Renal cortex interstitium (tissue), 15 donors: ENCODE results near the gene CLPTM1. TPM values are rescaled to one million over a fixed set of nuclear protein-coding genes. Genes with fewer than 3 reads are reported as not detected.
"Not testable (repeated sequence)": the region's sequence is repeated elsewhere in the genome, so short reads cannot be mapped to it uniquely, and the experiment has no call there.

Experiments
- DNase-seq, 11 donors: peaks; one replicate each; pipeline ENCODE4 v3.0.0-alpha.2; 2013; ENCODE audit warnings: low read depth in 9 of 11, low spot score in 4 of 11; ENCODE audit errors: extremely low read depth in 1 of 11
- long read RNA-seq, 16 experiments: transcript quantifications; one replicate each; lab custom pipeline, GENCODE V29; 2026
- polyA plus RNA-seq, 3 donors: library from polyadenylated mRNA; unstranded; fragments of 120-200 nt; gene quantifications; one replicate each; pipeline ENCODE4 v1.2.1, GENCODE V29; 2013; ENCODE audit not compliant: insufficient read length in 3 of 3

CLPTM1 gene
- polyA plus RNA-seq, result 100 to 1,000 TPM; 113 to 136 (median 125) TPM
- long read RNA-seq, donor 1, transcript CLPTM1-201 (14 exons, 2,604 nt), result major isoform, 17 of 50 reads
- long read RNA-seq, donor 1, partial matches to known transcripts, result 32 of 50 reads
- long read RNA-seq, donor 1, other reads (novel, unspliced or antisense), result 0 of 50 reads
- long read RNA-seq, donor 2, transcript CLPTM1-201 (14 exons, 2,604 nt), result major isoform, 16 of 70 reads
- long read RNA-seq, donor 2, partial matches to known transcripts, result 54 of 70 reads
- long read RNA-seq, donor 2, other reads (novel, unspliced or antisense), result 0 of 70 reads
- long read RNA-seq, donor 3, transcript CLPTM1-201 (14 exons, 2,604 nt), result major isoform, 47 of 104 reads
- long read RNA-seq, donor 3, partial matches to known transcripts, result 57 of 104 reads
- long read RNA-seq, donor 3, other reads (novel, unspliced or antisense), result 0 of 104 reads
- long read RNA-seq, donor 4, transcript CLPTM1-201 (14 exons, 2,604 nt), result major isoform, 32 of 53 reads
- long read RNA-seq, donor 4, partial matches to known transcripts, result 20 of 53 reads
- long read RNA-seq, donor 4, other reads (novel, unspliced or antisense), result 0 of 53 reads
- long read RNA-seq, donor 5, transcript CLPTM1-201 (14 exons, 2,604 nt), result major isoform, 70 of 149 reads
- long read RNA-seq, donor 5, partial matches to known transcripts, result 78 of 149 reads
- long read RNA-seq, donor 5, other reads (novel, unspliced or antisense), result 0 of 149 reads
- long read RNA-seq, donor 6, transcript CLPTM1-201 (14 exons, 2,604 nt), result major isoform, 13 of 49 reads
- long read RNA-seq, donor 6, partial matches to known transcripts, result 34 of 49 reads
- long read RNA-seq, donor 6, other reads (novel, unspliced or antisense), result 0 of 49 reads
- long read RNA-seq, donor 7, transcript CLPTM1-201 (14 exons, 2,604 nt), result major isoform, 23 of 68 reads
- long read RNA-seq, donor 7, partial matches to known transcripts, result 45 of 68 reads
- long read RNA-seq, donor 7, other reads (novel, unspliced or antisense), result 0 of 68 reads
- long read RNA-seq, donor 8, transcript CLPTM1-201 (14 exons, 2,604 nt), result major isoform, 30 of 108 reads
- long read RNA-seq, donor 8, partial matches to known transcripts, result 78 of 108 reads
- long read RNA-seq, donor 8, other reads (novel, unspliced or antisense), result 0 of 108 reads
- long read RNA-seq, donor 9, transcript CLPTM1-201 (14 exons, 2,604 nt), result major isoform, 35 of 65 reads
- long read RNA-seq, donor 9, partial matches to known transcripts, result 29 of 65 reads
- long read RNA-seq, donor 9, other reads (novel, unspliced or antisense), result 0 of 65 reads
- long read RNA-seq, donor 10, transcript CLPTM1-201 (14 exons, 2,604 nt), result major isoform, 28 of 42 reads
- long read RNA-seq, donor 10, partial matches to known transcripts, result 12 of 42 reads
- long read RNA-seq, donor 10, other reads (novel, unspliced or antisense), result 0 of 42 reads
- long read RNA-seq, donor 11, transcript CLPTM1-201 (14 exons, 2,604 nt), result major isoform, 24 of 38 reads
- long read RNA-seq, donor 11, partial matches to known transcripts, result 14 of 38 reads
- long read RNA-seq, donor 11, other reads (novel, unspliced or antisense), result 0 of 38 reads
- long read RNA-seq, donor 12, transcript CLPTM1-201 (14 exons, 2,604 nt), result major isoform, 6 of 7 reads
- long read RNA-seq, donor 12, partial matches to known transcripts, result 0 of 7 reads
- long read RNA-seq, donor 12, other reads (novel, unspliced or antisense), result 0 of 7 reads
- long read RNA-seq, donor 13, transcript CLPTM1-201 (14 exons, 2,604 nt), result major isoform, 40 of 188 reads
- long read RNA-seq, donor 13, partial matches to known transcripts, result 147 of 188 reads
- long read RNA-seq, donor 13, other reads (novel, unspliced or antisense), result 0 of 188 reads
- long read RNA-seq, donor 14, transcript CLPTM1-201 (14 exons, 2,604 nt), result major isoform, 31 of 45 reads
- long read RNA-seq, donor 14, partial matches to known transcripts, result 14 of 45 reads
- long read RNA-seq, donor 14, other reads (novel, unspliced or antisense), result 0 of 45 reads
- long read RNA-seq, donor 15, transcript CLPTM1-201 (14 exons, 2,604 nt), result major isoform, 19 of 41 reads
- long read RNA-seq, donor 15, partial matches to known transcripts, result 22 of 41 reads
- long read RNA-seq, donor 15, other reads (novel, unspliced or antisense), result 0 of 41 reads
- long read RNA-seq, donor 16, transcript CLPTM1-201 (14 exons, 2,604 nt), result major isoform, 89 of 189 reads
- long read RNA-seq, donor 16, partial matches to known transcripts, result 100 of 189 reads
- long read RNA-seq, donor 16, other reads (novel, unspliced or antisense), result 0 of 189 reads

DNA sequence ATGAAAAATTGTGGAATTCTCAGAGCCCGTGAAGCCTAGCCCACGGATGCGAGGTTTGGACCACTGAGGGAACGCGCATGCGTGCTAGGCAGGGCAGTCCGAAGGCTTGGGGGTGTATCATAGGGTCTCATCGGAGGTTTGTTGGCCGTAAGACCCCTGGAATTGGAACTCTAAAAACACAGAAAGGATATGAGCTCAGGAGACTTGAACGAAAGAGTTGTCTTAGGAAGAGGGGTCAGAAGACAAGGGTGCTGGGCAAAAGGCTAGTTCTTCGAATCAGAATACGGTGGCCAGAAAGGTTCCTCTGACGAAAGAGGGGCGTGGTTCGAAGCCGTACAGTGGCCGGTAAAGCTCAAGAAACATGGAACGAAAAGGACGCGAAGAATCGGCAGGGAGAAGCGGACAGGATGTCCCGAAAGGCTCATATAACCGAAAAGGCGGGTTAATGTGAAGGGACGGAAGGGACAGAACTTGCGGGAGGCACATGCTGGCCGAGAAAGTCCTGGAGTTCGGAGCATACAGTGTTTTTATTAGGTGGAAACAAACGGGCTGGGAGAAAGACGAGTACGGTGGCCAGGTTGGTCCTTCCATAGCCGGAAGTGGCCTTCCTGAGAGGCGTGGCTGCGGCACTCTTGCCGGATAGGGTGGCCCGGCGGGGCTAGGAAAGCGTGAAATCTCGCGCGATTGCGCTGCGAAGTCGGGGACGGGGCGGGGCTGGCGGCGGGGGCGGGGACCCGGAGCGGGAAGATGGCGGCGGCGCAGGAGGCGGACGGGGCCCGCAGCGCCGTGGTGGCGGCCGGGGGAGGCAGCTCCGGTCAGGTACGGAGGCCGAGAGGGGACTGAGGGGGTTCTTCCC, at the start of gene CLPTM1:
Gene CLPTM1, plus strand, starts transcription at position 732 of the 856 bp plus-strand sequence. Its CDS starts 16 bp downstream, at position 748.
- peak; percentile 88 to 99 (median 95) for DNase-seq

GRCh38 chr19:44905437-44906160, 49.6 kb upstream of the CLPTM1 start, which contains the start of gene APOE:
Gene APOE (plus strand): TSS chr19:44905796. CDS start chr19:44906625, 829 bp downstream.
- DNase-seq, result peak in 1 of 11 donors; percentile 46

- no peak for DNase-seq
Measured at GRCh38 chr19:44907613-44908012, 47.6 kb upstream of the CLPTM1 start.

DNA sequence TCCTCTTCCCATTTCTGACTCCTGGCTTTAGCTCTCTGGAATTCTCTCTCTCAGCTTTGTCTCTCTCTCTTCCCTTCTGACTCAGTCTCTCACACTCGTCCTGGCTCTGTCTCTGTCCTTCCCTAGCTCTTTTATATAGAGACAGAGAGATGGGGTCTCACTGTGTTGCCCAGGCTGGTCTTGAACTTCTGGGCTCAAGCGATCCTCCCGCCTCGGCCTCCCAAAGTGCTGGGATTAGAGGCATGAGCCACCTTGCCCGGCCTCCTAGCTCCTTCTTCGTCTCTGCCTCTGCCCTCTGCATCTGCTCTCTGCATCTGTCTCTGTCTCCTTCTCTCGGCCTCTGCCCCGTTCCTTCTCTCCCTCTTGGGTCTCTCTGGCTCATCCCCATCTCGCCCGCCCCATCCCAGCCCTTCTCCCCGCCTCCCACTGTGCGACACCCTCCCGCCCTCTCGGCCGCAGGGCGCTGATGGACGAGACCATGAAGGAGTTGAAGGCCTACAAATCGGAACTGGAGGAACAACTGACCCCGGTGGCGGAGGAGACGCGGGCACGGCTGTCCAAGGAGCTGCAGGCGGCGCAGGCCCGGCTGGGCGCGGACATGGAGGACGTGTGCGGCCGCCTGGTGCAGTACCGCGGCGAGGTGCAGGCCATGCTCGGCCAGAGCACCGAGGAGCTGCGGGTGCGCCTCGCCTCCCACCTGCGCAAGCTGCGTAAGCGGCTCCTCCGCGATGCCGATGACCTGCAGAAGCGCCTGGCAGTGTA, 46.9 kb upstream of the CLPTM1 start:
- DNase-seq, result no peak

GRCh38 chr19:44908836-44909261, 46.3 kb upstream of the CLPTM1 start:
- DNase-seq, result no peak

DNA sequence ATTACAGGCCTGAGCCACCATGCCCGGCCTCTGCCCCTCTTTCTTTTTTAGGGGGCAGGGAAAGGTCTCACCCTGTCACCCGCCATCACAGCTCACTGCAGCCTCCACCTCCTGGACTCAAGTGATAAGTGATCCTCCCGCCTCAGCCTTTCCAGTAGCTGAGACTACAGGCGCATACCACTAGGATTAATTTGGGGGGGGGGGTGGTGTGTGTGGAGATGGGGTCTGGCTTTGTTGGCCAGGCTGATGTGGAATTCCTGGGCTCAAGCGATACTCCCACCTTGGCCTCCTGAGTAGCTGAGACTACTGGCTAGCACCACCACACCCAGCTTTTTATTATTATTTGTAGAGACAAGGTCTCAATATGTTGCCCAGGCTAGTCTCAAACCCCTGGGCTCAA, 45.4 kb upstream of the CLPTM1 start:
- DNase-seq, result no peak

- not testable (repeated sequence) for DNase-seq
Measured at GRCh38 chr19:44911896-44912295, 43.3 kb upstream of the CLPTM1 start.

DNA sequence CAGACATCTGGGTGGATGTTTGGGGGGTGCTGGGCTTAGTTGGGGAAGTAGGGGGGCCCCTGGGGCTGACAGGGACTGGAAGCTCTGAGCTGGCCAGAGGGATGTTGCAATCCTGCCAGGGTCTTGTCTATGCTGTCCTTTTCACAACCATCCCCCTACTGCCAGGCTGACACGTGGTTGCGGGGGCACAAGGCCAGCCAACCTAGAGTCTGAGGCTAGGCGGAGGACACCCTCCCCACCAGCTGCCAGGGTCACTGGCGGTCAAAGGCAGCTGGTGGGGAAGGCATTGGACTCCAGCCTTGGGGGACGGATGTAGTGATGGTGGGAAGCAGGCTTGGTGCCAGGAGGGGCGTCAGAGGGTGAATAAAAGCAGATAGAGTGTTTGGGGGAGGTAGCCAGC, 42.3 kb upstream of the CLPTM1 start:
- no peak for DNase-seq

- DNase-seq, result not testable (repeated sequence)
Measured at GRCh38 chr19:44913512-44914432, 41.4 kb upstream of the CLPTM1 start.

- DNase-seq, result peak; percentile 70 to 90 (median 87)
Measured at GRCh38 chr19:44914433-44915206, 40.6 kb upstream of the CLPTM1 start, which contains the start of gene APOC1. Gene APOC1 (plus strand): TSS chr19:44914608. CDS start chr19:44914892, 284 bp downstream.

- no peak for DNase-seq
Measured at GRCh38 chr19:44924243-44924725, 30.9 kb upstream of the CLPTM1 start.

- DNase-seq, result no peak
Measured at GRCh38 chr19:44925114-44925891, 29.9 kb upstream of the CLPTM1 start.
